AML-193 (cell line): Measurements from ENCODE around the gene PPP6R3.
"Not testable (repeated sequence)": the region's sequence is repeated elsewhere in the genome, so short reads cannot be mapped to it uniquely, and the experiment has no call there.

ENCODE experiments used
- DNase-seq, 2 experiments: peaks; one replicate each; lab custom pipeline; 2025; lab: John Stamatoyannopoulos, UW

PPP6R3 gene

GRCh38 chr11:68457216-68457897, 3.2 kb upstream of the PPP6R3 start:
- no peak for DNase-seq

DNA sequence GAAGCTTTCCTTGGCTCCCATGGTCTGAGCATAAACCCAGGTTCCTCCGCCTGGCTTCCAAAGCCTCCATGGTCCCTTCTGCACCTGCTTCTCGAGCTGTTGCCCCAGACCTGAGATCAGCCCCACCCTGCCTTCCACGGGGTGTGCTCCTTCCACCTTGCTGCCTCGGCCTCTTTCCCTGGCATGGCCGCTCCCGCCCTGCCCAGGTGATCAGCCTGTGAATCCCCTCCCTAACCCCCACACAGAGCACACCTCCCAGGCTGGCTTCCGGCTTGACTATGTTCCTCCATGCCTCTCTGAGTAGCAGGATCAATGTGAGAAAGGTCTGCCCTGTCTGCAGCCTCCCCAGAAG, 2.7 kb upstream of the PPP6R3 start:
- DNase-seq = no peak

GRCh38 chr11:68458340-68458739, 2.2 kb upstream of the PPP6R3 start:
- DNase-seq = not testable (repeated sequence)

DNA sequence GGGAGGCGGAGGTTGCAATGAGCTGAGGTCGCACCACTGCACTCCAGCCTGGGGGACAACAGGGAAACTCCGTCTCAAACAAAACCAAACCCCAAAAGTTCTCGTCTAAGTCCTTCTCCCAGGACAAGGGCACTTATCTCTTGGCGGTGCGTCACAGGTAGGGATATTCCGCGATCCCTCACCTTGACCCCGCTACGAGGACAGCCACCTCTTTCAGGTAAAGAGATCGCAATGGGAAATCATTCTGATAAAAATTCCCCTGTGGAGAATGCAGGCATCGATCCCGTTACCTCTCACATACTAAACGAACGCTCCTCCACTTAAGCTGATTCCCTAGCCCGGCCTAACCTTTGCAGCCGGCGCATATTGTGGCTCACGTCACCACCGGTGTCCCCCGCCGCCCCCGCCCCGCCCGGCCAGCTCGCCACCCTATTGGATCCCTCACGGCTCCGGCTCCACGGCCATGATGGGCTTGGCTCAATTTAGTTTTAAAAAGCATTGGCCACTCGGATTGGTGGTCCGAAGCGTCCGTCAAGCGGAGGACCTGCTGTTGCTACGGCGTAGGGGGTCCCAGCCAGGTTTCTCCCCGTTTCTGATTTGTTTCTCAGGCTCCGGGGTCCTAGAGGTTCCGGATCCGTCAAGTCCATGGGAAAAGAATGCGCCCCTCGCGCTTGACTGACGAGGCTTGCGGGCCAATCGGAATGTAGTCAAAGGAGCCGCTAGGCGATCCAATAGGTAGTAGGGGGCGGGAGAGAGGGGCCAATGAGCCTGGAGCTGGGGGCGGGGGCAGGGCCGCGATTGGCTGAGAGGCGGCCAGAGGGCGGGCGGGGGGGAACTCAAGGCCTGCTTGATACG, 439 bp upstream of the PPP6R3 start:
- peak; percentile 93 to 96 for DNase-seq

DNA sequence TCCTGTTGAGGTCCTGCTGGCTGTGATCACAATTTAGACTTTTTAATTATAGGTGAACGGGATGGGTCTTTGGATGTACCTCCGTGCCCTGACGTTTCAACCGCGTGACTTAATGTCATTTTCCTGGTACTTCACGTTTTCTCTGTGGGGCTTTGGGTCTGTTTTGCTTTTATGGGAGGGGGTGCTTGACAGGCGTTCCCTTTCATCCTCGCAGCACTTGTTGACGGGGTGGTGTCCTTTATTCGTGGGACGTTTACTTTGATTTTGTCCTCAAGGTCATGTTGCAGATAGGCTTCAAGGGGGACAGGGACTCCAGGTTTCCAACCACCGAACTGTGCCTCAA, 994 bp downstream of the PPP6R3 start:
- DNase-seq = no peak

GRCh38 chr11:68463714-68464113, 3.2 kb downstream of the PPP6R3 start:
- DNase-seq = no peak

GRCh38 chr11:68467201-68467834, 6.8 kb downstream of the PPP6R3 start:
- DNase-seq = no peak

DNA sequence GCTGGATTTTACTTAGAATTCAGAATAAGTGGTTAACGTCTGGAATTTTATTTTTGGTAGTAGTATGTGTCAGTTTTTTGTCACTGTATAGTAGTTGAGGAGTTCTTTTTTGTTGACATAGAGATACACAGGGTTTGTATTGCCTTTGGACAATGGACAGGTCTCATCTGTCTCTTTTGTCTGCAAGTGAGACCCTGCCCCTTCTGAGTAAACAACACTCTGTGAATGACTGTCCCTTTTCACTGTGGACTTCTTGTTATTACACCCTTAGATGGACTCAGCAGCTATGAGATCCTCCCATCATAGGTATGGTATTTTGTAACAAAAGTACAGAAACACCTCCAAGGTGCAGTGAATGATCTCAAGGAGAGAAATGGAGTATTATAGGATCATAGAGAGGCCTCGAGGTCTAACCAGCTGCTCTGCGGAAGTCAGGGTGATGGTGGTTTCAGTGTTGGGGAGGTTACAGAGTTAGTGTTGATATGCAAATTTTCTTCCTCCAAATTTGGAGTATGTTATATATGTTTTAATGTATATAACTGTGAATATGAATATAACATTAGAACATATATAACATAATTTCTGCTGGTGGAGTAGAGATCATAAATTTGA, 7.8 kb downstream of the PPP6R3 start:
- no peak for DNase-seq

- no peak for DNase-seq
Observed at GRCh38 chr11:68469122-68469521, 8.6 kb downstream of the PPP6R3 start.

DNA sequence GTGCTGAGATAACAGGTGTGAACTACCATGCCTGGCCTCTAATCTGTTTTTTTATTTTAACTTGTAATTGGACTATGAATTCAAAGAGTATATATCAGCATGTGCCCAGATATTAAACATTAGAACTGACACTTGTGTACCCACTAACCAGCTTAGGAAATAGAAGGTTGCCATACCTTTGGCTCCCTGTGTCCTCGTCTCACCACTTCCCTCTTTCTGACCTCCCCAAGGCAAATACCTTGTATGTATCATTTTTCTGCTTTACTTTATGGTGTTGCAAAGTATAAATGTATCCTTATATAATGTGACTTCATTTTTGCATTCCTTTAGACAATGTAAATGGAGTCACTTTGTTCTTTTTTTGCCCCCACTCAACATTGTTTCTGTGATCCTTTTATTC, 9.1 kb downstream of the PPP6R3 start:
- peak; percentile 3 to 16 for DNase-seq

DNA sequence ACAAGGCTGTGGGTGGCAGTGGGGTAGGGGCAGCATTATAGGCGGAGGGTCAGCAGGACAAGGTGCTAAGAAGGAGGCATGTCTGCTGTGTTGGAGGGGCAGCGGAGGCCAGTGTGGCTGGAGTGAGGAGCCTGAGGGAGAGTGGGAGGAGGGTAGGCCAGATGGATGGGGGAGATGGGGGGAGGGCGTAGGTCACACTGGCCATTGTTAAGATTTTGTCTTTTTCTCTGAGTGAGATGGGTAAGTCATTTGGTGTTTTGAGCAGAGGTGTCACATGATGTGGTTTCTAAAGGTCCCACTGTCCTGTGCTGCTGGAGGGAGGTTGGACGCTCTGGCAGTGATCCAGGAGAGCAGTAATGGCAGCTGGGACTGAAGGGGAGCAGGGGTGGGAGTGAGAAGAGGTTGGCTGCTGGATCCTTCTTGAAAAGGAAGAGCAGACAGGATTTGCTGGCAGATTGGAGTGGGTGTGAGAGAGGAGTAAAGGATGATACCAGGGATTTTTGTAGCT, 9.8 kb downstream of the PPP6R3 start:
- no peak for DNase-seq

DNA sequence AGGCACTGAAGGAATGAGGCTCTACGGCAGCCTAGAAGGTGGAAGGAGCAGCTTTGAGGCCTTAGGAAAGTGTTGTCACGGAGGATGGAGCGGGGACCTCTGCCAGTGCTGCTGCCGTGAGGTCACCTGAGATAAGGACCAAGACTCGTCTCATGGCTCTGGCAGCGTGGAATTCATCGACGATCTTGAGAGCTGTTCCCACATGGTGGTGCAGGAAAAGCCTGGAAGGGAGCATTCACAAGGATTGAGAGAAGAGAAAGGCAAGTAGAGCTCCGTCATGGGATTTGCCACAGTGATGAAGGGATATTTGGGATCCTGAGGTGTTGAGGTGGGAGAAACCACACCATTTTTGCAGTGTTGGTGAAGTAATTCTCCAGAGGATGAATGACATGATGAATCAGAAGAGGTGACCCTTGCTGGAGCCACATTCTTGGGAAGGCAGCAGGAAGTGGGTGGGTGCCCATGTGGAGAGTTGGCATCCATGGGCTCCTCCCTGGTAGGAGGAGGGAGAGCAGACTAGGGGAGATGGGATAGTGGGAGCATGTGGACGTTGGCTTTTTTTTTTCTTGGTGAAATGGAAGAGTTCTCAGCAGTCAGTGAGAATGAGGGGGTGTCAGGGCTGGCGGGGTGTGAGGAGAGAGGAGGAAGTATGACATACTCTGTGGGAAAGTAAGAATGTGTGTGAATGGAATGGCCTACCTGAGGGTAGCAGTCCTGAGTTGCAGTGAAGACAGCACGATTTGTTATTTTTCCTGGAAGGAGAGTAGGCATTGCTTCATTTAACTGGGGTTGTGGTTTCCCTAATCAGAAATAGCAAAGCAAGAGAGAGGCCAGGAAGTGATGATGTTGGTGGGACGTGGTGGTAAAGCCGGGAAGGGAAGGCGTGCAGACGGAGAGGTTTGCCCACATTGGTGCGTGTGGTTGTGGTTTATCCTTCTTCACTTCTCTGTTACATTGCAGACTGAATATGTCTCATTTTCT, 11.1 kb downstream of the PPP6R3 start:
- DNase-seq = peak; percentile 84 to 91

DNA sequence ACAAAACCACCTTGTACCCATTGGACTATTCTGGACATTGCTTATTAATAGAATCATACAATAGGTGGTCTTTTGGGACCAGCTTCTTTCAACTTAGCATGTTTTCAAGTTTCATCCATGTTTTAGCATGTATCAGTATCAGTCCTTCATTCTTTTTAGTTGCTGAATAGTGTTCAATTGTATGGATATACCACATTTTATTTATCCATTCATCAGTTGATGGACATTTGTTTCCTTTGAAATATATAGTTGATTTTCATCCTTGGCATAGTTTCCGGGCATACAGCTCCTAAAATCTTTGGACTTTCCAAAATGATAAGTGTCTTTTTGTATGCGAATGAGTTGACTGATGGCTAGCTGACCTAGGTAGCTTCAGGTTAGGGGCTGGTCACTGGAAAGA, 12.2 kb downstream of the PPP6R3 start:
- no peak for DNase-seq

DNA sequence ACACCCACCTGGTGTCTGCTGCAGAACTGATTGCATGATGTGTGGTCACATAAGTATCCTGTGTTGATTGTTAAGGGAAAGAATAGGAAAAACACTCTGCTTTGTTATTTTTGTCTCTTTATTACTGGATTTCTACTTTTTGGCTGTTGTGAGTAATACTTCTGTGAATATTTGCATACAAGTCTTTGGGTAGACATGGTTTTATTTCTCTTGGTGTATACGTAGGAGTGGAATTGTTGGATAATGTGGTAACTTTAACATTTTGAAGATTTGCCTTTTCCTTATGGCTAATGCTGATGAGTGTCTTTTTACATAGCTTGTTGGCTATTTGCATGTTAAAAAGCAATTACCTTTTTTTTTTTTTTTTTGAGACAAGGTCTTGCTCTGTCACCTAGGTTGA, 13.1 kb downstream of the PPP6R3 start:
- no peak for DNase-seq

- not testable (repeated sequence) for DNase-seq
Observed at GRCh38 chr11:68475626-68476025, 15.1 kb downstream of the PPP6R3 start.

DNA sequence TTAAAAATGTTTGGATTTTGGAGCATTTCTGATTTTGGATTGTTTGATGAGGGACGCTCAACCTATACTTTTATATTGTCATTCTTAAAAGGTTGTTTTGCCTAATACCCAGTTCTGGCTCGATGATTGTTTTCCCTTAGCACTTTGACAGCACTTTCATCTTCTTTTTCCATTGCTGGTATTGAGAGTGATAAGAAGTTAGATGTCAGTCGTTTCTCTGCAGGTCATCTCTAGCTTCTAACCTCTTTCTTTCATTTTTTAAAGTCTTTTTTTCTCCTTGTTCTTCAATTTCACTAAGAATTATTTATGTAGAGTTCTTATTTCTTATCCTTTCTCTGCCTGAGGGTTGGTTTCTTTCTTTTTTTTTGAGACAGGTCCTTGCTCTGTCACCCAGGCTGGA, 18.8 kb downstream of the PPP6R3 start:
- no peak for DNase-seq

DNA sequence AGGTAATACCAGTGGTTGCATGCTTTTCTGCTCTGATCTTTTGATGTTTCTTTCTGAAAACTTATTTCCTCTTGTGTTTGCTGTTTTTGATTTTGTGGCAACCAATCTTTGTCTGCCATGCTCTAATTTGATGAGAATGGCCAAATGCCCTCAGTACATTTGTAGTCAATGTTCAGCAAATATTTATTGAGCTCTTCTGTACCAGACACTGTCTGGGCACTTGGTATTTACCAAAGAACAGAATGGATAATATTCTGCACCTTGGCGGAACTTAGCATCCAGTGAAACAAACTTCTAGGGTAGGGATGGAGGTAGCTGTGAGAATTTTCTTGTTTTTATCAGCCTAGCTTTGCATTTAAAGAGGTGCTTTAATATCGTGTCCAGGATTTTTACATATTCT, 19.6 kb downstream of the PPP6R3 start:
- no peak for DNase-seq

DNA sequence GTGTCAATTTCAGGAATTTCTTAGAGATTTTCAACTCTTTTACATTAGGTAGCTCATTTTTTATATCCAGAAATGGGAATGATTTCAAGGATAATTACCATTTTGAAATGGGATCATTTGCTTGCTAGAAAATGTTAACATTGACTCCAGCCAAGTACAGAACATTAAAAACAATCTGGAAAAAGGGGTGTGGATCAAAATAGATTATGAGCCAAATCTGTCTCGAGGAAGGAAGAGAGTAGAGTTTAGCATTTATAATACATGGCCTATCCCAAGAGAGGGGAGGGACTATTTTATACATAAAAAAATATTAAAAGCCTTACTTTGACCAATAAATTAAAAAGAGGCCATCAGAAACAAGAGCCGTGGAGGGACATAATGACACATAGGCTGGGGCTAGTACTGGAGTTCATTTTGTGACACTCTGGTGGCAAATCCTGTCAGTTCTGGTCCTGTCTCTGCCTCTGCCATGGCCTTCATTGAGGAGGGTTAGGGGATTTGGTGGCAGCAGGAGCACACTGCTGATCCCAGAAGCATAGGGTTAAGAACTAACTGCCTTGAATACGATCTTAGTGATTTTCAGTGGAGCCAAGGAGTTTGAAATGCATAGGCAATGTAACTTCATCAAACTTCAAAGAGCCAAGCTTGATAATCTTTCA, 20.4 kb downstream of the PPP6R3 start:
- no peak for DNase-seq

- DNase-seq = no peak
Observed at GRCh38 chr11:68481579-68482240, 21.2 kb downstream of the PPP6R3 start.

GRCh38 chr11:68488623-68489022, 28.1 kb downstream of the PPP6R3 start:
- no peak for DNase-seq
